Endometrium (tissue), 2 donors: ENCODE measurements around the gene TEC.

Source experiments
- FAIRE-seq: peaks from 2 replicates; lab custom pipeline; 2012; peaks lifted over from hg19 to GRCh38; lab: Jason Lieb, UNC
- donor health status: control.
- donor health status: control.

The TEC gene

DNA sequence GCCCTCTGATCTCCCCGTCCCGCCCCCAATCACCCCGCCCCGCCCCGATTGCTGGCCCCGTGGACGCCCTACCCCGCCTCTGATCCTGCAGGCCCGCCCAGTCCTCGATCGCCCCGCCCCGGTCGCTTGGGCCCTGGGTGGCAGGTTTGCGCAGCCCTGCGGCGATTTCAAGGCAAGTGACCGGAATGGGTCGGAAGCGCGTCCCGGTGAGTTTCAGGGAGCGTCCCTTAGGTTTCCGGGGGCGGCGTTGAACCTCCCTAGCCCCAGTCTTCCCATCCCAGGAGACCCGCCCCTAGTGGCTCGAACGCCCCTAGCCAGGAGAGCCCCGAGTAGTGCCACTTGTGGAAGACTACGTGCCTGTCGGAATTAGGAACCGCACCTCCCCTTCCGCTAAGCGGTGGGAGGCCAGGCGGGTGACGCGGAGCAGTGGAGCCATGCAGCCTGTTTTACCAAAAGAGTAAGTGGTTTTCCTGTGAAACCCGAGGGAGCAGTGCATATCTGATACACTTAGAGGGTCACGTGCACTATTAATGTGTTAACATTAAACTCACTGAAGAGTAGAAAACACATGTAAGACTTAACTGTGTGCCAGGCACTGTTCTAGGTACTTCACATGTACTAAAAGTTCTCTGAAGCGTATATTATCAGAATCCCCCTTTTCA is 354 bp upstream of the TEC start:
- no peak for FAIRE-seq

DNA sequence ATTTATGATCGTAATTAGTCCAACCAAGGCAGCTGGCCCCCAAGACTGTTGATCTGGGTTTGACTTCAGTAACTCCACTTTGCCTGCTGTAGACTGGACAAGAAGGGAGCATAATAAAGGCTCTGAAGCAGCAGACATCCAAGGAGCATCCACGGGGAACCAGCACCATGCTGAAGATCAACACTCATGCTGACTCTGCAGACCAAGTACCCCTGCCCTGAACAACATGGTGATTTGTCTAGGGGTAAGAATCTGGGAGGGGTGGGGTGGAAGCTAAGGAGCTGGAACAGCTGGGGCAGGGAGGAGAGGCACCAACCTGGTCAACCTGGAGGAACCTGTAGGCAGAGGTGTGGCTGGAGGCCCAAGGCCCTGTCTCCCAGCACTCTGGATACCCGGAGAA is 2.1 kb downstream of the TEC start:
- FAIRE-seq, result no peak

DNA sequence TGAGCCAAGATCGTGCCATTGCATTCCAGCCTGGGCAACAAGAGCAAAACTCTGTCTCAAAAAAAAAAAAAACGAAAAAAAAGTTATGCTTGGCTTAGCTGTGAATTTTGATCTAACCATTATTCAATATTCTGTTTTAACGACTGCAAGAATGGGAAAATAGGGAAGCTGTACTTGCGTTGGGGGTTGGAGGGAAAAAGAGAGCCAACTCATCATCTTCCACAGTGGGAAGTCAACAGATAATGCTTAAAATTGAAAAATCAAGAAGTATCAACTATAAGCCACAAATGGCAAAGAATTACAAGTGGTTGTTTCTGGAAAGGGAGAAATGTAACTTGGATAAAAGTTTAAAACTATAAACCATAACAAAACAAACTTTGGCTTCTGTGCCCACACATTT is 2.9 kb downstream of the TEC start:
- no peak for FAIRE-seq

DNA sequence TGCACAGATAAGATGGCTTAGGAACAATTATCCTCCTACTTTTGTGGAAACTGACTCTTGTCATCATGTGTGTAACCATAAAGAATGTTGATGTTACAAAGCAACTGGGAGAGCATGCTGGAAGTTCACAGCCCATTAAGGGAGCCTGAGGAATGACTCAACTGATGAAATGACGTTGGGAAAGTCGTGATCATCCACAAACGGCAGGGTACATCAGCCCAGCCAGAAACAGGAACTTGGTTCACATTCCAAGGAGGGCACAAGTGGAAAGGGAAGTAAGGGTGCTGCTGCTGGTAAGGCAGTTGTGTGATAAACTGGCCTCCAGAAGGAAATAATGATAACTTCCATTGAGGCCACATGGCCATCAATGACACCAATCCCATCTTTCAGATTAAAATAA is 6.7 kb downstream of the TEC start:
- FAIRE-seq, result no peak

DNA sequence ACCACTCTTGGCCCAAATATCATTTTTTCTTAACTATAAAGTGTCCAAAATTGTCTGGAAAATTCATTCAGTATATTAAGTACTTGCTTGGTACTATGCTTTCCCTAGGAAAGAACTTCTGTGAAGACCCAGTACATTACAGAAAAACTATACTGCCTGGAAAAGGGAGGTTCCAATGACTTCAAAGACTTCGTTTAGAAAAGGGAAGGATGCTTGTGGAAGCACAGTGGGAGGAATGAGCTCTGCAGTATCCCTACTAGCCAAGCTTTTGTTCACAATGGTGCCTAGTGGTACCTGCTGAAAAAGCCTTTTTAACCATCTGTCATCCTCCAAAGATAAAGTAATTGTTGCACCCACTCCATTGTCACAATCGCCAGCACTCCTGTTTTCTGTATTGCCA is 7.2 kb downstream of the TEC start:
- FAIRE-seq, result no peak

DNA sequence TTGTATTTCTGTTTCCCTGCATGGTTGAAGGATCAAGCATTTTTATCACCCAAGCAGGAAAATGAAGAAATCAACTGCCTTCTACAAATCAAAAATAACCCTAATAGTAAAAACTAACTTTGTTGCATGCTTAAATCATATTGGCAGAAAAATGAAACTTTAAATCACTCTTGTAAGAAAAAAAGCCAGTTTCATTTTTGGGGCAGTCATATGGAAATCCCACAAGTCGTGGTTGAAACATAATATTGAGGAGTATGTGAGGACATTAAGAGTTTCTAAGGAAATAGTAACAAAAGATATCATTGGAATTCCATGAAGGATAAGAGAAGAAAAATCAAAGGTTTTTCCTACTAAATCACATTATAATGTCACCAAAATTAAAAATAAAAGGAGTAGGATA is 8.4 kb downstream of the TEC start:
- peak; percentile 18 for FAIRE-seq

DNA sequence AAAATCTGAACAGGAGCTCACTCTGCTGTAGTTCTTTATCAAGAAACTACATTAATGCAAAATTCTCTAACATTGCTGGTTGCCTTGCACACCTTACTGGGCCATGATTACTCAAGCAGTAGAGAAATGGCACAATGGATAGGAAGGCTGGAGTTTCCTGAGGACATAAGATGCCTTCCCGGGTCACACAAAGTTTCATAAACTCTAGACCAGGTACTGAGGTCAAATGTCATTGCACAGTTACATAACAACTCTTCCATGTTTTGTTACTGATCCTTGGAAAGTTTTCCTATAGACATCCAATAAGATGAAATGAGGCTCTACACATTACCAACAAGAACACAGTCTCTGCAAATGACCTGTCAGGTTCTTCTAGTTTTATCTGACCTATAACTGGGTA is 9.9 kb downstream of the TEC start:
- no peak for FAIRE-seq

DNA sequence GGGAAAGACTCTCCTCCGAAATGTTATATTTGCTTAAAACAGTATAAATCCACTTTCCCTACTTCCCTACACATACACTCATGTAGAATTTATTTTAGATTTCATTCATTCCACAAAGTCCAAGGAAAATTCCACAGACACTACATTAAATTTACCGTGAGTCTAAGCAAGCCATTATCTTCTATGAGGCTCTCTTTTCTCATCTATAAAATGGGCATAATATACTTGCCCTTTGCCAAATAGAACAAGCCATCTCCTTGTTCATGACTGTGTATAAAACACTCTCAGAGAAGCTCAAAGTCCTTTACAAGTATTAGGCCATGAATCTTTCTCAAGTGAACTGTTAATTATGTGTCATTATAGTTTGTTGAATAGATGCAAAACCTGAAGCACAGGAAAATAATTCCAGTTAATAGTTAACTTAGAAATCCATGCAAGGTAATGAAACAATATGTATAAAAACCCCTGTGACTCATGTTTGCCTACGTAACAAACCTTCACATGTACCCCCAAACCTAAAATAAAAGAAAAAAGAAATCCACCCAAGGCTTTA is 10.7 kb downstream of the TEC start:
- FAIRE-seq, result no peak

DNA sequence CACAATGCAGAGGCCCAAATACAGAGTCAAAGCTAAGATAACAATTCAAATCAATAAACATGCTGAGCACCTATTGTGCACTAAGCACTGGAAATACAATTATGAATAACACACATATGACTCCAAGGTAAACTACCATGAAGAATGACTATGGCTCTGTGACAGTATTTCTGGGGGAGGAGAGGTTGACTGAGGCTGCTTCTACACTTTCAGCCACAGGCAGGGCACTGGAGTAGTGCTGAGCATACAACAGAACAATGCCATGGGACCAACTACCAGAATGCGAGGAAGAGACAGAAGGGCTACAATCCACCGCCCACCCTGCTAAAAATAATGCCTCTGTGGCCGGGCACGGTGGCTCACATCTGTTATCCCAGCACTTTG is 13.7 kb downstream of the TEC start:
- FAIRE-seq, result no peak

DNA sequence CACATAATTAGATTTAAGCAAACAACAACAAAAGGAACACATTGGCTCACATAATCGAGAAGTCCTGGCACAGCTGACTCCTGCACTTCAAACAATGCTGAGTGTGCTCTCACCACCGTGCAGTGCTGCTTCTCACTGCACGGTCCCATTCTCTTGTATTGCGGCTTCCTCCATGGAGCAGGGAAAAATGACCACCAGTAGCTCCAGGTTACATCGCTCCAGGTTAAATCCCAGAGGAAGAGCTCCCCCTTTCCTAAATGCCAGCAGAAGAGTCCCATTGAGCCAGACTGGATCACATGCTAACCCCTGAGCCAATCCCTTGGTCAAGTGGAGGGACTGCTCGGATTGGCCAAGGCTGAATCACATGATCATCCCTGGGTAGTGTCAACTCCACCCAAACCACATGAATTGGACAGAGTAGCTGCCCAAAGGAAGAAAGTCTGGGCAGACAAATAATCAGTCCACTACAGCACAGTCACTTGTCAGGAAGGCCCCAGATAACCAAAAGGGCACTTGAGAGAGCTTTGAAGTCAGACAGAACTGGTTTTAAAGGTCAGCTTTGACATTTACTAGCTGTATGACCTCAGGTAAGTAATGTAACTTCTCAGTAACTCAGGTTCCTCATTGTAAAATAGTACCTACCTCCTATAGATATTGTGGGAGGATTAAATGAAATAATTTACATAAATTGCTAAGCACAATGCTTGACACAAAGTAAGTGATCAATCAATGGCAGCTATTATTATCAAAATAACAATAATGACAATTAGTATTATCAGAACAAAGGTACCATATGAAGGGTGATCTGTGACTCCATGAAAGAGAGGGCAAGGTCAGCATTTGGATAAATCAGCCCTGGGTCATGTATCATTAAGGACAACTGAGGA is 14.3 kb downstream of the TEC start:
- no peak for FAIRE-seq

DNA sequence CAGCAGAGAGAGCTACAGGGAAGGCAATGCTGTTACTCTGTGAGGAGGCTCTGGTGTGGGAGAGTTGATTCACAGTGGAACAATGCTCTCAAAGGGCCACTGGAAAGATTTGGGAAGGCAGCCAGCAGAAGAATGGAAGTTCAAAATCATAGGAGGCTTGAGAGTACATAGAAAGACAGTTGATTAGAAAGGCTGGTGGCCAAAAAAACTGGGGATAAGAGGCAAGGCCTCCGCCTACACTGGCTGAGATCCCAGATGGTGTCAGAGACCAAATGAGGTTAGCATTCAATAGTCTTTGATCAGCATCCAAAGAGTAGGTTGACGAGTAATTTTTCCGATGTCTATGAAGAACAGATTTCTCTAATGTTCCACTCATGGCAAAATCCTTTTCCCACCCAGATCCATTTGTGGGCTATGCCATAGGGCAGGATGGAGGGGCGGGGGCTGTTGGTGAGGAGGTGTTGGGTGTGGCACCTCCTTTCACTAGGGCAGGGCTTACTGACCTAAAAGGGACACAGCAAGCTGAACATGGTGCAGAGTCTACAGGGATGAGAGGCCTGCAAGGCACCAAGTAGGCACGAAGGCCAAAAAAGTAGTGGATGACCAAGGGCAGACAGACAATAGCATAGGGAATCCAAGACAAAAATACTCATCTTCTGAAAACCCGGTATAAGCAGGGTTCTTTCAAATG is 15.1 kb downstream of the TEC start:
- FAIRE-seq, result no peak

DNA sequence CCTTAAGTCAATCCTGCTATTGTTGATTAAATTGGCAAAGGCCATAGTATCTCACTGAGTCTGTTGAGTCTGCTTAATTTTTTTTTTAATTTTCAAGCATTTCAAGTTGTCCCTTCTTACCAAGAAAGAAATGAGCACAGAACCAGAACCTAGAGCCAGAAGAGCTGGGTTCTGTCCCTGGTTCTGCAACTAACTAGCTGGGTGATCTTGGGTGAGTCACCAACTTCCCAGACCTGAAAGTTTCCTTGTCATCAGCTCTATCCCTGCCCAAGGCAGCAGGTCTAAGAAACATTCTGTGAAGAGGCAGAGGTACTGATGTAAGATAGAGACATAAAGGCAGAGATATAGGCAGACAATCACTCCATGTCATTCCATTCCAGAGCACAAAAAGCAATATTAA is 17.3 kb downstream of the TEC start:
- FAIRE-seq, result no peak

DNA sequence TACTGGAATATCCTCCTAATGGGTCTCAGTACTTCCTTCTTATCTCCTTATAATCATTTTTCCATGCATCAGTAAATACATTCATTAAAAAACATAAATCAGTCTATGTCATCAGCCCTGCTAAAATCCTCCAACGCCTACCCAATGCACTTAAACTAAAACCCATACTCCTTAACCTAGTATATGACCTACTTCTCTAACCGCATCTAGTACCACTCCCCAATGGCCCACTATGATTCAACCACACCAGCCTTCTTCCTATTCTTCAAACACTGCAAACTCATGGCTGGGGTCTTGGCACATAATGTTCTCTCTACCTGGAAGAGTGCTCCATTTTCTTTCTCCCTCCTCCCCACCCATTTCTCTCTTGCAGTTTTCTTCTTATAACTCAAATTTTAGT is 18.7 kb downstream of the TEC start:
- no peak for FAIRE-seq

DNA sequence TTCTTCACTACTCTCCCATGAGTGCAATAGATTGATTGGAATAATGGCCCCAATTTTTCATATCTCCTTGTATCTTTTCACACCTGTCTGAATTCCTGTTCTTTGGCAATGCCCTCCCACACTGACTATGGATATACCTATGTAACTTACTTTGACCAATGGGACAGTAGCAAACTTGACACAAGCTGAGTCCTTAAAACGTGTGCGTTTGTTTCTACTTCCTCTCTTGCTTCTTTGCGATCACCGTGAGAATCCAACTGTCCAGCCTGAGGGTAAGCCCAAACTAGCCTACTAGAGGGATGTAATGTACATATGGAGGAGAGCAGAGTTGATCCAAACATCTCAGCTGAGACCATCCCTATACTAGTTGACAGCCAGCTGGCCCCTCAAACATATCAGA is 19.3 kb downstream of the TEC start:
- FAIRE-seq, result no peak

DNA sequence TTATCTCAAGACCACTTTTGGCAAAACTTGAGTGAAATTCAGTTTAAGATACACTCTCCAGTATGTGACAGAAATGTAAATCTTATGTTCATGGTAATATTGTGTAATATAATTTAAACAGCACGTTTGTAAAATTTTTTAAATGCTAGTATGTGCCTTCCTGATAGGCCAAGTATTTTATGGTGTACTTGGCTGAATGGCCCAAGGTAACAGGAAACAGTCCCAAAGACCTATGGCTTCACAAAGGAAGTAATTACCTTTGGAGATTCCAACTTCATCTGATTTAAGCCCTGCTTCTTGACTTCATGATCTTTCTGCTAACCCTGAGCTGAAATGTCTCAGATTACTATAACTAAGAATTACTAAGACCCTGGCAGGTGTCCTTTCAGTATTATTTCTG is 20.3 kb downstream of the TEC start:
- no peak for FAIRE-seq

DNA sequence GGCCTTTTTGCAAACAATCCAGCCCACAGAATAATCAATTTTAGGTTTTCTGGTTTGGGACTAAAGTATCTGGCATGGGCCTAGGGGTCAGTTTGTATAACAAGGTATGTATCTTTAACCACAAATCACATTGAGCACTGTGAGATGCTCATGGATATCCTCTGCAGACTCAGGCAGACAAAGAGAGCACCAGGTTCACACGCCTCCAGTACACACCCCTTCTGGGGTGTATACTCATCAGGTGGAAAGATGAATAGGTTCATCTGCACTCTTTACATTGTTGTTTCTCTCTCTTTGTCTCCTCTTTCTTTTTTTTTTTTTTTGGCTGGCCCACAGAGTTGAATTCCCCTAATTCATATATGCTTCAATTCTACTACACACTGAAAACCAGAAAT is 21.1 kb downstream of the TEC start:
- no peak for FAIRE-seq

DNA sequence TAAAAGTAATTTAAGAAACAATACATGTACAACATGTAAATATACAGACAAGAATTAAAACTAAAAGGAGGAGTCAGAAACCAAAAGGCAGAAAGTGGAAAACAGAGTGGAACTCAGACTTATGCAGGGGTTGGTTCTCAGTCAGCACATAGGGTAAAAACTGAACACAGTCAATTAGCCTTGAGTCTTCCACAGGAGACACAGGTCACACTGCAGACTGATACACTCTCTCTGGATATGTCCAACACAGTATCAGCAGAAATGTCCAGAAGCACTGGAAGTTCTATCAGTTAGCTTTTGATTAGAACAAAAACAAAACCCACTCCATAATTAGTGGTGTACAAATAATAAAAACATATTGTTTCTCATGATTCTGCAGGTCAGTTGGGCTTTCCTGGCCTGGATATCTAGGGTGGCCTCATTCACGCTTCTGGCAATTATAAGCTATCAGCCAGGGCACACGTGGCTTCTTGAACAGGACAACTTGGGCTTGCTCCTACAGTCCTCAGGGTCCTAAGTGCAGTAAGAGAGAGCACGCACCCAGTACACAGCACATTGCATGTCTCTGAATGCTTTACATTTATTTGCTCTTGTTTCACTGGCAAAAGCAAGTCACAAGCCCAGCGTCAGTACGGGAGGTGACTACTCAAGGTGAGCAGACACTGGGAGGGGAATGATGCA is 21.6 kb downstream of the TEC start:
- no peak for FAIRE-seq

DNA sequence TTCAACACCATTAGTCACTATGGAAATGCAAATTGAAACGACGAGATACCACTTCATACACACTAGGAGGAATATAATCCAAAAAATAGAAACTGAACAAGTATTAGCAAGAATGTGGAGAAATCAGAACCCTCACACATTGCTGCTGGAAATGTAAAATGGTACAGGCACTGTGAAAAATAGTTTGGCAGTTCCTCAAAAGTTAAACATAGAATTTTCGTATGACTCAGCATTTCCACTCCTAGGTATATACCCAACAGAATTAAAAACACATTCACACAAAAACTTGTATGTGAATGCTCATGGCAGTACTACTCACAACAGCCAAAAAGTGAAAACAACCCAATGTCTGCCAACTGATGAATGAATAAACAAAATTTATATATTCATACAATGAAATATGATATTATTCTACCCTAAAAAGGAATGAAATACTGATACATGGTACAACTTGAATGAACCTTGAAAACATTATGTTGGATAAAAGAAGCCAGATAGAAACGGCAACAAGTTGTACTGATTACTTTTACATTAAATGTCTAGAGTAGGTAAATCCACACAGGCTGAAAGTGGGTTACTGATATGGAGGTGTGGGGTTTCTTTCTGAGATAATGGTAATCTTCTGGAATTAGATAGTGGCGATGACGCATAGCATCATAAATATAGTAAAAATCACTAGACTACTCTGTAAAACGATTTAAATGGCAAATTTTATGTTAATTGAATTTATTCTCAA is 22.3 kb downstream of the TEC start:
- FAIRE-seq, result no peak

DNA sequence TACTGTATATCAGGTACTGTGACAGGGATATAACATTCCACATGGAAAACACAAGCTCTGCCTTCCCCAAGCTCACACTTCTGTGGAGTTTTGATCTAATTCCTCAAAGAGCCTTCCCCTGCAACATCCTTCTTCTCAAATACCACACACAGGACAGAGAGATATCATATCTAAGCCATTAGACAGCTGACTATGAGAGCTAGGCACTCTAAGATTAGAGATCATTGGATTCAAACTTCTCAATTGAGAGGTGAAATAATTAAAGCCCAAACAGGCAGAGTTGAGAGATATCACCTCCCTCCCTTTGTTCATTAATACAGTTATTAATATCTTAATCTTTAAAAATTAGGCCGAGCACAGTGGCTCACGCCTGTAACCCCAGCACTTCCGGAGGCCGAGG is 25.0 kb downstream of the TEC start:
- no peak for FAIRE-seq

DNA sequence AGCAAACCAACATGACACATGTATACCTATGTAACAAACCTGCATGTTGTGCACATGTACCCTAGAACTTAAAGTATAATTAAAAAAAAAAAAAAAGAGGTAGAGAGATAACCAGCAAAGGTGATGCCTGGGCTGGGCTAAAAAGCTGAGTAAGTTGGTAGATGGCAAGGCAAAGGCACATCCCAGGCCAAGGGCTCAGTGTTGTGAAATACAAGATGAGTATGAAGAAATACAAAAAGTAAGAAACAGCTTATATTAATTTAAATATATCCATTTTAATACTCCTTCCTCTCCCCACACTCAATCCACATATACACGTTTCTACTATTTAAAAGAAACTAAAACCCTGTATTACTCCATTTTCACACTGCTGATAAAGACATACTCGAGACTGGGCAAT is 25.8 kb downstream of the TEC start:
- no peak for FAIRE-seq

DNA sequence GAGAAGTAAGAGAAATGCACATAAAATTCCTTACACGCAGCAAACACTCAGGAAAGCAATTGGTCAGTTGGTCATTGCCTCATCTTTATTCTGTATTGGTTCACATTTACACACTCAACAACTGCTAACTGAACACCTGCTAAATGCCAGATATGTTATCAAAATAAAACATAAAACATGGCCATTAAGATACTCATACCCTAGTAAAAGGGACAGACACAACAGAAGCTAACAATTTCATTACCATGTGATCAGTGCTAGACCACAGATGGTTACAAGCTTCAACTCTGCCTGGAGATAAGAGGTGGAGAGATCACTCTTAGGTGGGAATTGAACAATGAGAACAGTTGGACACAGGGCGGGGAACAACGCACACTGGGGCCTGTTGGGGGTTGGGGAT is 26.2 kb downstream of the TEC start:
- no peak for FAIRE-seq
